ENCODE data around the gene HERC2. TPM values are rescaled to one million over a fixed set of nuclear protein-coding genes. Genes with fewer than 3 reads are reported as not detected.
A peak's percentile ranks its signal among the peaks of the same experiment; 100 is the strongest.

Gene HERC2
- total and polyA plus RNA-seq, 2 of the 8 experiments (the other 6 are each of a cell fraction or from before 2014, with no cell fraction given), result 83.0 to 88.7 TPM

- H2BK5ac ChIP-seq (ENCODE audit: low read depth, low read length), result no peak overlapping the region
- no peak overlapping the region for H2BK20ac ChIP-seq (ENCODE audit: low read length)
- no peak overlapping the region for H3K56ac ChIP-seq (replicated peaks; ENCODE audit: insufficient read length, low read depth, low read length)
- ChIA-PET POLR2A (ENCODE audit: partially characterized antibody) (interaction anchor here (2.1 kb wide), 1 partner anchor 11 kb away, joined by 7 read pairs; no protein-coding TSS in a partner anchor), CTCF (ENCODE audit: partially characterized antibody) (interaction anchor here (1.8 to 3.2 kb wide), 3 partner anchors 8 to 20 kb away, joined by 6 to 14 read pairs (median 9); partner anchors contain the start of gene OCA2)
- no peak overlapping the region for H3K4ac ChIP-seq (replicated peaks; ENCODE audit: insufficient read length, low read depth, low read length)
- no peak overlapping the region for H2AFZ ChIP-seq (ENCODE audit: low read length)
- no peak overlapping the region for H3K27ac ChIP-seq (ENCODE audit: low read depth, low read length)
- DNase-seq (ENCODE audit: low read depth in 1 of 2, low spot score in 2 of 2) (no peak), FAIRE-seq (no peak)
- H4K8ac ChIP-seq (ENCODE audit: extremely low read depth, insufficient read depth, low read length), result no peak overlapping the region; the same call in 1 of the 2 replicates
- 0 out of 2 replicates have a peak overlapping the region, but pooled peaks have one; percentile 7 for H2BK12ac ChIP-seq (ENCODE audit: low read depth, low read length)
- no peak overlapping the region for H4K91ac ChIP-seq (replicated peaks; ENCODE audit: insufficient read length, low read length)
- H3K27me3 ChIP-seq (replicated peaks in 1 of 4; ENCODE audit: control insufficient read depth in 3 of 4, extremely low read depth in 1 of 4, insufficient read depth in 3 of 4, low read length in 3 of 4), result peaks cover 9 to 37% (median 27%) of the 10 kb centered on the region in 4 experiments; a peak in 6 of 7 replicates
- peaks cover 0 to 16% of the 10 kb centered on the region in 2 experiments for H4K20me1 ChIP-seq (replicated peaks in 1 of 2; ENCODE audit: control insufficient read depth in 1 of 2, insufficient read depth in 2 of 2, low read length in 2 of 2)
- H3K4me1 ChIP-seq (replicated peaks in 1 of 4; ENCODE audit: control insufficient read depth in 3 of 4, insufficient read depth in 4 of 4, low read length in 3 of 4), result peaks cover 0 to 7% (median 2%) of the 10 kb centered on the region in 4 experiments; a peak in 3 of 7 replicates
- H3K23me2 ChIP-seq (ENCODE audit: low read depth, low read length), result peaks cover 29% of the 10 kb centered on the region; the same call in 1 of the 2 replicates
- H3K36me3 ChIP-seq (ENCODE audit: control insufficient read depth in 2 of 4, insufficient read depth in 4 of 4, low read length in 3 of 4), result peaks cover 1 to 7% (median 4%) of the 10 kb centered on the region in 4 experiments; a peak in 6 of 8 replicates
- H2BK120ac ChIP-seq (replicated peaks; ENCODE audit: low read depth, low read length), result no peak overlapping the region
- H3K9ac ChIP-seq (replicated peaks in 1 of 4; ENCODE audit: extremely low read depth in 1 of 4, low read depth in 3 of 4, low read length in 3 of 4), result no peak overlapping the region
- H3K79me1 ChIP-seq (ENCODE audit: low read depth, low read length), result no peaks in the 10 kb centered on the region; the same call in 1 of the 2 replicates
- 16% methylated on average over 66 of the region's 81 CpGs; no CpG with 5 or more reads in 1 of the 2 experiments for WGBS, 2 experiments (ENCODE audit: extremely low coverage in 1 of 2, insufficient coverage in 1 of 2, insufficient read length in 1 of 2, insufficient replicate concordance in 2 of 2, low coverage in 1 of 2, low lambda C conversion rate in 2 of 2, missing lambda C conversion rate in 1 of 2)
- TF ChIP-seq KDM4A (IDR thresholded peaks at IDR 0.05; ENCODE audit: low read depth, low read length, severe bottlenecking) (peak; percentile 16), HDAC2 (IDR thresholded peaks at IDR 0.05; ENCODE audit: borderline replicate concordance in 1 of 2, low read depth in 2 of 2, low read length in 2 of 2) (0 out of 4 replicates have a peak, but pooled peaks of 1 of the 2 experiments have one; percentile 2), SP2 (IDR thresholded peaks at IDR 0.05; ENCODE audit: low read length) (no peak)
- peak overlapping the region; percentile 56 to 72 (median 59) for H3K4me3 ChIP-seq (ENCODE audit: extremely low read depth in 1 of 4, insufficient read depth in 2 of 4, low read depth in 3 of 4, low read length in 4 of 4)
- H2BK15ac ChIP-seq (ENCODE audit: low read length), result no peak overlapping the region
- H3K9me3 ChIP-seq (ENCODE audit: insufficient read depth in 2 of 2, low read depth in 1 of 2, low read length in 1 of 2), result no peaks in the 10 kb centered on the region; a peak in 1 of 4 replicates
- no peak overlapping the region for H2AK5ac ChIP-seq (ENCODE audit: low read depth, low read length)
- no peak overlapping the region; the same call in none of the 2 replicates for H3K18ac ChIP-seq (ENCODE audit: extremely low read depth, low read length)
- H3K79me2 ChIP-seq (ENCODE audit: control insufficient read depth in 1 of 2, insufficient read depth in 2 of 2, low read length in 2 of 2), result no peaks in the 10 kb centered on the region
- H3K4me2 ChIP-seq (ENCODE audit: insufficient read depth in 1 of 2, low read depth in 2 of 2, low read length in 2 of 2), result peak overlapping the region; percentile 81 to 96
- no peak overlapping the region for H3K14ac ChIP-seq (ENCODE audit: insufficient read length)
- no peak overlapping the region for H4K5ac ChIP-seq (ENCODE audit: insufficient read length, low read depth, low read length)
- no peak overlapping the region for H3K23ac ChIP-seq (ENCODE audit: insufficient read length)
Observed at GRCh38 chr15:28106294-28107110, 215.5 kb downstream of the HERC2 start.
